Cardiac septum (tissue), 1 donor: ENCODE measurements around the gene LGI2. TPM values are rescaled to one million over a fixed set of nuclear protein-coding genes. Genes with fewer than 3 reads are reported as not detected.
"Not testable (repeated sequence)": the region's sequence is repeated elsewhere in the genome, so short reads cannot be mapped to it uniquely, and the experiment has no call there.

ENCODE experiments used
- DNase-seq: peaks from one replicate; pipeline ENCODE4 v3.0.0-alpha.2; 2020; ENCODE audit warnings: low spot score
- intact Hi-C: fragments of 100-400 bp; cut with DNase I; formaldehyde crosslinking; loops from one replicate; pipeline ENCODE4 v1.14.0; 2022
- long read RNA-seq: library from polyadenylated mRNA; unstranded; transcript quantifications from one replicate; pipeline ENCODE4 v2.0.0, GENCODE V29; 2021
- total RNA-seq: library from RNA; stranded (reverse); fragmentation: NEBNext Ultra II Directional; extraction: Animal tissue kit (Norgen Biotek cat#: 25700); gene quantifications from one replicate; pipeline ENCODE4 v1.2.1, GENCODE V29; 2021
- donor health status: DM: no; HTN: no; CAD: no.

Gene LGI2, protein sequence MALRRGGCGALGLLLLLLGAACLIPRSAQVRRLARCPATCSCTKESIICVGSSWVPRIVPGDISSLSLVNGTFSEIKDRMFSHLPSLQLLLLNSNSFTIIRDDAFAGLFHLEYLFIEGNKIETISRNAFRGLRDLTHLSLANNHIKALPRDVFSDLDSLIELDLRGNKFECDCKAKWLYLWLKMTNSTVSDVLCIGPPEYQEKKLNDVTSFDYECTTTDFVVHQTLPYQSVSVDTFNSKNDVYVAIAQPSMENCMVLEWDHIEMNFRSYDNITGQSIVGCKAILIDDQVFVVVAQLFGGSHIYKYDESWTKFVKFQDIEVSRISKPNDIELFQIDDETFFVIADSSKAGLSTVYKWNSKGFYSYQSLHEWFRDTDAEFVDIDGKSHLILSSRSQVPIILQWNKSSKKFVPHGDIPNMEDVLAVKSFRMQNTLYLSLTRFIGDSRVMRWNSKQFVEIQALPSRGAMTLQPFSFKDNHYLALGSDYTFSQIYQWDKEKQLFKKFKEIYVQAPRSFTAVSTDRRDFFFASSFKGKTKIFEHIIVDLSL
- 5.0 TPM for total RNA-seq
- long read RNA-seq, full-length matches to known transcripts, result 7 of 9 reads
- long read RNA-seq, partial matches to known transcripts, result 0 of 9 reads
- long read RNA-seq, other reads (novel, unspliced or antisense), result 2 of 9 reads

DNA sequence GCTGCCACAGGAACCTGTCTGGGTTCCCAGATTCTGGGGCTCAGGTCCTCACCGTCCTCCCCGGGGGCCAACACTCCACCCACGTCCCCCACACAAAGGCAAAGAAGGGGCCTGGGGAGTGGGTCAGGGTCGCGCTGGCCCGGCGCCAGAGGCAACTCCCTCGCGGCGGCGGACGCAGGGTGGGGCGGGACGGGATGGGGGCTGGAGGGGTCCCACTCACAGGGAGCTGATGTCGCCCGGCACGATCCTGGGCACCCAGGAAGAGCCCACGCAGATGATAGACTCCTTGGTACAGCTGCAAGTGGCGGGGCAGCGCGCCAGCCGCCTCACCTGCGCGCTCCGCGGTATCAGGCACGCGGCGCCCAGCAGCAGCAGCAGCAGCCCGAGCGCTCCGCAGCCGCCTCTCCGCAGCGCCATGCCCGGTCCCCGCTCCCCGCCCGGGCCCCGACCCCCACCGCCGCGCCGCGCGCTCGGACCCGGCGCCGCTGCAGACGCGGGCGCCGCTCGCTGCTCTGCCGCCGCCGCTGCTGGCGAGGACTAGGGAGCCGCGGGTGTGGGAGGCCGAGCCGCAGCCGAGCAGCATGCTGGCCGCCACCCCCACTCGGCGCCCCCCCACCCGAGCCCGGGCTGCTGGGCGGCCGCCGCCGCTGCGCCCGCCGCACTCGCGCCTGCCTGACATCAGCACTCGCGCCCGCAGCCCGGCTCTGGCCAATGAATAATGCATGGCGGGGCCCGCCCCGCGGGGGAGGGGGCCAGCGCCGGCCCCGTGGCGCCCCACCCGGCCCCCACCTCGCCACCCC, at the start of gene LGI2:
LGI2 (minus strand) TSS at position 670 of the 800 bp plus-strand sequence; CDS start at position 417, 253 bp downstream.
- intact Hi-C loops, result no loop called here
- DNase-seq, result no peak

DNA sequence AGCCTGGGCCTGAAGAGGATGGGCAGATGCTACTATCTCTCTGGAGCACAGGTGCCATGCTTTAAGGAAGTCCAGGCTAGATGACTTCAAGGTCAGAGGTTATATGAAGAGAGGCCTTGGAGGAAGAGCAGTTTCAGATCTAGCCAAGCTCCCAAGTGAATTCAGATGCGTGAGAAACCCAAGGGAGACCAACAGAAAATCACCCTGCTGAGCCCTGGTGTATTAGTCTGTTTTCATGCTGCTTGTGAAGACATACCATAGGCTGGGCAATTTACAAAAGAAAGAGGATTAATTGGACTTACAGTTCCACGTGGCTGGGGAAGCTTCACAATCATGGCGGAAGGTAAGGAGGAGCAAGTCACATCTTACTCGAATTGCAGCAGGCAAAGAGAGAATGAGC, 47.8 kb upstream of the LGI2 start:
- DNase-seq, result no peak
- intact Hi-C loops, result no loop called here

DNA sequence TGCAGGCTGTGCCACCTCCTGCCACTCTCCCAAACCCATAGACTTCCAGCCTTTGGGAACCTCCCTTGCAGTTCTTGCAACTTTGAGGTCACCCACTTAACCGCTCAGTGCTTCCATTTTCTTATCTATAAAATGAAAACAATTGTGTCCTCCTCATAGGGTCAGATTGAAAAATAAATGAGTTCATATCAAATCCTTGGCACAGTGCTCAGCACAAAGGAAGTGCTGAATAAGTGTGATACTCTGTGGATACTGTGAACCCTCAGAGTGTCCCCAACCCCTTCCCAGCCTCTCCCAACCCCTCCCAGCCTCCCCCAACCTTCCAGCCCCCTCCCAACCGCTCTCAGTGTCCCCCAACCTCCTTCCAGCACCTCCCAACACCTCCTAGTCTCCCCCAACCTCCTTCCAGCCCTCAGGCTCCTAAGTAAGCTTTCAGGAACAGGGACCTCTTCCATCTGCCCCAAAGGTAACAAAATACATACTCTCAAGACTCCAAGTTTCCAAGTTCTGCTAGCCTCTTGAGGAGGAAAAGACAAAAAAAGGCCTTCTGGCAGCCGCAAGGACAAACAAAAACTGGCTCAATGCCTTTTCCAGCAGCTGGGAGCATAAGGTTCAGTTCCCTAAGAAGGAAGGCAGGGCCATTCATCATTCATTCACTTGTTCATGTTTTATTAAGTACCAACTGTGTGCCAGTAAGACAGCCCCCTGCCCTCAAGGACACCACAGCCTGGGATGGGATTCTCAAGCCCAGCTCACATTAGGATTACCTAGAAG, 46.1 kb upstream of the LGI2 start:
- intact Hi-C loops, result no loop called here
- DNase-seq, result no peak

DNA sequence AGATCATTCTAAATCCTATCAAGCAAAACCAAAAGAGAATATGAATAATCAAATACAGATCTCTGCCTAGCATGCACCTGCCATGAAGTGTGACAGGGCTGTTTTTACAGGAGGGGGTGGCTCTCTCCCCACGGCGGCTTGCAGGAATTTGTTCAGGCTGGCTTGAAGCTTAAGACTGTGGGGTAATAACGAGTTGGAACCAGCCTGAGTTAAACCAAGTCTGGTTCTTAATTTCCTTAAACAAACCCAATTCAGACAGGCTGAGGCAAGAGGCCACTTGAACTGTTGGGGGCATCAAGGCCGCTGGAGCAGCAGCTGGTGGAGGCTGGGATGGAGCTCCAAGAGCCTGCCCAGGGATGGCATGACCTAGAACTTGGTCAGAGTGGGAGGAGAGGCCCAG, 45.1 kb upstream of the LGI2 start:
- DNase-seq, result no peak

DNA sequence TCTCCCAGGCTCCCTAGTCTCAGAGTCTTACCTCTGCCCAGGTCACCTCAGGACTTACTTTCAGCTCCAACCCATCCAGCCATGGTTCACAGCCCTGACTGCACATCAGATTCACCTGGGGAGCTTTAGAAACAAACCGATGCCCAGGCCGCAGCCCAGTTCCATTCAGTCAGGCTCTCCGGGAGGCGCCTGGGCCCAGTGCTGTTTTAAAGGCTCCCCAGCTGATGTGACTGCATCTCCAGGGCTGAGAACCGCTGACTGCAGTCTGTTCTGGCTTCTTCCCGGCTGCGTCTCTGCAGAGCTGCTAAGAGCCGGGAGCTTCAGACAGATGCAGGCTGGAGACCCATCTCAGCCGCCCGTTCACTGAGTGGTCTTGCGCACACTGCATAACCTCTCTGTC, 44.4 kb upstream of the LGI2 start:
- intact Hi-C loops, result no loop called here
- no peak for DNase-seq

More for the DNA sequence above, 45.1 kb upstream of the LGI2 start:
- intact Hi-C loops, result no loop called here

DNA sequence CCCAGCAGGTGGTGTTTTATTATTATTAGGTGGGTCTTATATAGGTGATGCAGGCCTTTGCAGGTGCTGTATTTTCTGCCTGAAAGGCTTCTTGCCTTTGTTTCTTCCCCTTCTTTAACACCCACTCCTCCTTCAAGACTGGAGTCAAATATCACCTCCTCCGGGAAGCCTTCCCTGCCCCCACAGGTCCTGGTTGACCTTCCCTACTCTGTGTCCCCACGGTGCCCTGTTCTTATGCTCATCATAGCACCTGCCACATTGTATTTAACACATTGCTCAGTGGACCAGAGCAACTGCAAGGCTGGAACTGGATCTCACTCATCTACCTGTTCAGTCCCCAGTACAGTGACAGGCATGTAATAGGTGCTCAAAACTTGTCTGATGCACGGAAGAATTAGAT, 39.8 kb upstream of the LGI2 start:
- intact Hi-C loops, result no loop called here
- DNase-seq, result no peak

DNA sequence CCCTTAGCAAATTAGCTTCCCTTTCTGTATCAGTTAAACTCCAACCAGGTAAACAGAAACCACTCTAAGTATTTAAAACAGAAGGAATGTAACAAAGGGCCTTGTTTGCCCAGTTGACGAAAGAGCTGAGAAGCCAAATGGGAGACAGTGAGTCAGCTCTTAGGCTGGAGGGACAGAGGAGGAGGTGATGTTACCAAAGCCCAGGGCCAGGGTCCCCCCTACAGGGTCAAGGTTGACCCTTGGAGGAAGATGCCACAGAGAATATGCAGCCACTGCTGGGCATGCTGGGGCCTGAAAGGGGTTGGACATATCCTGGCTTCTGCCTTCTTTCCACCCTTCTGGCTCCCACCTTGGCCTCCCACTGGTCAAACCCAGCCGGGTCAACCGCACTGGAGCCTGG, 38.3 kb upstream of the LGI2 start:
- intact Hi-C loops, result no loop called here
- DNase-seq, result no peak

DNA sequence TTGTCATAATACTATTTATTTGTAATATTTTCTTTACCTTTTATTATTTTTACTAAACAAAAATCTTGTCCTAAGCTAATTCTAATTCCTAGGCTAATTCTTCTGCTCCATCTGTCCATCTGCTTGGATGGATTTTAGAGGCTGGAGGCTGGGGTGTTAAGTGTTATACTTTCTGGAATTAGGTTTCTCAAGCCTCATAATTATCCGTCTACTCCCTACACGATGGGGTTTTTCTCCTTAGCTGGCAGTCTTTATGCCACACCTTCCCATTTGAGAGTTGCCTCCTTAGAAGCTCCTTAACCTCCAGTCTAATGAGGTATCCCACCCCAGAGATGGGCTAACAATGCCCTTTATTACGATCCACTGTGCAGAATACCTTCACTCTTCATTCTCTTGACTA, 37.6 kb upstream of the LGI2 start:
- intact Hi-C loops, result no loop called here
- DNase-seq, result no peak

DNA sequence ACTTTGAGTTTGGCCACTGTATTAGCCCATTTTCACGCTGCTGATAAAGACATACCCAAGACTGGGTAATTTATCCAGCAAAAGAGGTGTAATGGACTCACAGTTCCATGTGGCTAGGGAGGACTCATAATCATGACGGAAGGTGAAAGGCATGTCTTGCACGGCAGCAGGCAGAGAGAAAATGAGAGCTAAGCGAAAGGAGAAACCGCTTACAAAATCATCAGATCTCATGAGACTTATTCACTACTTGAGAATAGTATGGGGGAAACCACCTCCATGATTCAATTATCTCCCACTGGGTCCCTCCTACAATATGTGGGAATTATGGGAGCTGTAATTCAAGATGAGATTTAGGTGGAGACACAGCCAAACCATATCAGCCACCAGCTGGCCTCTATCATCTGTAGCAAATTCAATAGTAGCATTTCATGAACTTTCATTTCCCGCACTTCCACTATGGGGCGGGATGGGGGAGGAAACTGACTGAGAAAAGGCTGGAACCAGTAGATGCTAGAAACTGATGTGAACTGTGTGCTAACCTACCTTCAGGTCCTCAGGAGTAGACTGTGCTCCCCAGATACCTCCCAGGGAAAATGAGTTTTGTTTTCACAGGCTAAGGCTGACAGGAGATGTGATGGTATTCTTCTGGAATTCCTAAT, 35.3 kb upstream of the LGI2 start:
- DNase-seq, result no peak
- intact Hi-C loops, result no loop called here

DNA sequence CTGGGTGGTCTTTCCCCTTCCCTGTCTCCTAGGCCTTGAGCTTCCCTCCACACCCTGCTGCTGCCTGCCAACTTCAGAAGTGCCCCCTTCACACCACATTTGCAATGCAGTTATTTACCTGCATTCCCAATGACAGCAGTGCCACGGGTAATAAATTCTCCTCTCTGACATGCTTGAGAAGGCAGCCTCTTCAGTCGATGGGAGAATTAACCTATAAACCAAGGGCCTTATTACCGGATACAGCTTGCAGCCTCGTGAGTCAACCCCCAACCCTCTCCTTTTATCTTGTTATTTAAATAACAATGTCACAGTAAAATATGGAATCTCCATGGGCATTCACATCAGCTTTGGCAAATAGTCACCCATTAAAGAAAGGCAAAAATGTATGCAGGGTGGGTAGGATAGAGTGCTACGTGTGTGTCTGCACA, 34.7 kb upstream of the LGI2 start:
- no peak for DNase-seq
- intact Hi-C loops, result no loop called here

DNA sequence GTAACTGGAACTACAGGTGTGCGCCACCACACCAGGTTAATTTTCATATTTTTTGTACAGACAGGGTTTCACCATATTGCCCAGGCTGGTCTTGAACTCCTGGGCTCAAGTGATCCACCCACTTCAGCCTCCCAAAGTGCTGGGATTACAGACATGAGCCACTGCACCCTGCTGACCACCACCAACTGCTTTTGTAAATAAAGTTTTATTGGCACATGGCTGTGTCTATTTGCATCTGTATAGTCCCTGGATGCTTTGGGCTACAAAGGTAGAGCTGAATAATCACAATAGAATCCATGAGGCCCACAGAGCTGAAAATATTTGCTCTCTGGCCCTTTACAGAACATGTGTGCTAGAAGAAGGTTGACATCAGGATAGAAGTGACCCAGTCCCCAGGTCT, 33.7 kb upstream of the LGI2 start:
- DNase-seq, intact Hi-C loops: not testable (repeated sequence)

DNA sequence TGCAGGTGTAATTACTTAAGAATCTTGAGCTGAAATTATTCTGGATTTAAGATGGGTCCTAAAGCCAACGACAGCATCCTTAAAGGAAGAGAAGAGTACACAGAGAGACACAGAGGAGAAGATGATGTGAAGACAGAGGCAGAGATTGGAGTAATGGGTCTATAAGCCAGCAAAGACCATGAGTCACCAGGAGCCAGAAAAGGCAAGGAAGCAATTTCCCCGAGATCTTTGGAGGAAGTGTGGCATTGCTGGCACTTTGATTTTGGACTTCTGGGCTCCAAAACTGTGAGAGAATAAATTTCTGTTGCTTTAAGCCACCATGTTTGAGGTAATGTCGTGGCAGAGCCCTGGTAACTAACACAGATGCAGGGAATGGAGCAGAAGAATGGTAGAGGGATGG, 32.4 kb upstream of the LGI2 start:
- no peak for DNase-seq
- intact Hi-C loops, result no loop called here

DNA sequence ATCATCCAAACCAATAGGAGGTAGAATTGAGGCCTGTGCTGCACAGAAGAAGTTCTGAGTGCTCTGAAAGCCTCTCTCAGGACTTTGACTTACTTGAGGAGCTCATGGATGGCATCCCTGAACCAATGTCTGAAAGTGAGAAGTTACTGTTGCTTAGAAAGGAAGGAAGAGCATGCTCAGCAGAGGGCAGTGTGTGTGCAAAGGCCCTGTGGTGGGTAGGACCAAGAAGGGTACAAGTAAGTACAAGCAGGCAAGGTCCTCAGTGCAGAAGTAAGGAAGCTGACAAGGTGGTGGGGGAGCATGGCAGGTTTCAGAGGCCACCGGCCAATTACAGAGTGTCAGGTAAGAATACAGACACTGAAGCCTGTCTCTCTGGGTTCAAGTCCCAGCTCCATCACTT, 31.4 kb upstream of the LGI2 start:
- DNase-seq, result no peak
- intact Hi-C loops, result no loop called here

DNA sequence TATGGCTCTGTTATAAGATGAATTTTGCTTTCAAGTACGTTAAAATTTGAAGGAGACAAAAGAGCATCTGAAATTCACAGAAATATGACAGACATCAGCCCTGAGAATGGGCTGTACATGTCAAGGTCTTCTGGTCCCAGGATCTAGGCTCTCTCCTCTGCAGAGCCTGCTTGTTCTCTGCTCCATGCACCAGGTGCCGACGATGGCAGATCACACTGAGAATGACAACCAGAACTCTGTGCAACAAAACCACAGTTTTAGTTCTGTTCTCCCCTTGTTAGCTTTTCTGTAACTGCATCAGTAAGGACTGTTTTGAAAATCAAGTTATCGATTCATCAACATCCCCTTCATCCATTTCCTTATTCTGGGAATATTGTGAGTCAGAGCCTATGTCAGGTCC, 30.9 kb upstream of the LGI2 start:
- no peak for DNase-seq
- intact Hi-C loops, result no loop called here

DNA sequence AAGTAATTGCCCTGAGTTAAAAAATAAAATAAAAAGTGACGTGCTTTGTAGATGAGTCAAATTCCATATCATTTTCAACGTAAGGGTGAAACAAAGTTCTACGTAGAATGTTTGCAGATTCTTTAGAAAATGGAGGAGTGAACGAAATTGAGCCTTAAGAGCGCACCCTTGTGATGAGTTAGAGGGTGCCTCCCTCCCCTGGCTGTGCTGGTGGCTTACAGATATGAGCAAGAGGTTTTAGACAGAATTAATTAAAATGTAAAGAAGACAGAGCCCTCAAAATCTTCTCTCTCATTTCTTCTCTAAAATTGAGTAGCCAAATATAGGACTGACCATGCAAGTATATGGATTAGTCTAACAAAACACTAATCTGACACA, 30.2 kb upstream of the LGI2 start:
- no peak for DNase-seq
- intact Hi-C loops, result no loop called here

DNA sequence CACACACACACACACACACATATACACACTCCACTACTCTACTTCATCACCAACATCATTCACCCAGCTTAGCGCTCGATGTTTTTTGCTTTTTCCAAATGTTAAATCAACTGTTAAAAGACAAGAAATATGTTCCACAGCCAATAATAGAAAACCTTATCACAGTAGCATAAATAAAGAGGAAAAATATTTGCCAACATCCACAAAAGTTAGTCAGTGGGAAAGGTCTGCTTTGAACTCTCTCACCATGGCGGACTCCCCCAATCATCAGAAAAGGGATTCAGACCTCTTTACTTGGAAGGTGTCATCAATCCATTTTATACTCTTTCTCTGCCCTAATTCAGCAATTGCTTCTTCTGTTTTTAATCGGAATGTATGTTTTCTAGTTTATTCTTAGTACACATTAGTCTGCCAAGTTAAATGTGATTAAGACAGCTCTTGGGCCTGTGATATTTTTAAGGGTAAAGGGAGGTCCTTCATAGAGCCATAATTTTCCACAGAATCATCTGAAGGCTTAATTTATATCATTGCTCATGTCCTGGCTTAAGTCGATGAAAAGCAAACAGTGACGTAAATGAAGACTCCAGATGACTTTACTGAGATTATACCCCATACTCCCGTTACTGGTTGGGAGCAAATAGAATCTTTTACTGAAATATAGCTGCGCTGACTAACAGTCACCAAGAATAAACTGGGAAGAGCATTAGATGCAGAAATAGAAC, 29.7 kb upstream of the LGI2 start:
- no peak for DNase-seq
- intact Hi-C loops, result no loop called here

DNA sequence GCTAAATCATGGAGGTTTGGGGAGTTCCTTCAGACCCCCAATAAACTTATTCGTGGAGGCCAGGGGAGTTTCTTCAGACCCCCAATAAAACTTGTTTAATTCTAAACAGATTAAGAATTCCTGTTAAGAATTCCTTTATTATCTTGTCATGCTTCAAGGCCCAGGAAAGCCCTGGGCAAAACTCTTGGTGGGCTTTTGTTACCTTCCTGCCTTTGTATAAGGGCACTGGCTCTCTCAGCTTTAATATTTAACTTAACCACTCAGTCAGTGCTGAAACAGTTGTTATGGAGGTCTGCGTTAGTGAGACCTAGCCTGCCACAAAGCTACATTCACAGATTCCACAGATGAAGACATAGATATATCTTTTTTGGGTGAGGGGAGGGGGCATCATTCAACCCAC, 29.0 kb upstream of the LGI2 start:
- DNase-seq, result no peak
- intact Hi-C loops, result no loop called here

DNA sequence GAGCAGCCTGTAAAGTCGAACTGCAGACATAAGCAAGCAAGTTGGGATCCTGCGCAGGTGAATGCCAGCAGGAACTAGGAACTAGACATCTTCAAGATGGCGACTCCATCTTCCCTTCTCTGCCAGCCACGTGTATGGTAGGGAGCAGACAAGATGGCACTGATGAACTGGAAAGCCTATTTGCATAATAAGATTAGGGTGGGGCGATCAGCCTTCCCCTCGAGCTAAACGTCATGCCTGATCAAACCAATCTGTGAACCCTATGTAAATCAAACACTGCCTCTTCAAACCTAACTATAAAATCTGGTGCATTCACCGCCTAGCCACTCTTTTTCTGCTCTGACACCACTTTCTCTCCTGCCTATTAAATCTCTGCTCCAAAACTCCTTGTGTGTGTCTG, 28.1 kb upstream of the LGI2 start:
- intact Hi-C loops, result no loop called here
- no peak for DNase-seq

DNA sequence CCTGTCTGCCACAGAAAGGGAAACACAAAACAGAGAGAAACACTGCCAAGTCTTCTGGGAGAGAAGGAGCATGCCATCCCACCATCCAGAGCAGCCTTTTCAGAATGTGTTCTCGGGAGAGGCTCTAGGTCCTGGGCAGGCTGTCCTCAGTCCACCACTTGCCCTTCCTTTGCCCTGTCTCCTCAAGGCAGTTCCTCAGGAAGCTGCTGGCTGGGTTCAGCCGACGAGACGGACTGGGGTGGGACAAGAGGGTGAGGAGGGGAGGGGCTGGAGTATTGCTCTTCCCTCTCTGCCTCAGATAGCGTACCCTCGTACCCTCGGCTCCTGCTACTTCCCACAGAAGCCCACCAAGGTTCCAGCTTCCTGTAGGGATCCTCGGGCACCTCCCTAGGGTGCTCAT, 26.6 kb upstream of the LGI2 start:
- intact Hi-C loops, result no loop called here
- DNase-seq, result no peak
